Posterior cingulate gyrus (tissue), 11 donors: Measurements from ENCODE around the gene F11R.
"Not testable (repeated sequence)": the region's sequence is repeated elsewhere in the genome, so short reads cannot be mapped to it uniquely, and the experiment has no call there.

ENCODE experiments used
- DNase-seq, 10 donors: peaks; one replicate each; pipeline versions ENCODE4 v3.0.0 to v3.0.0-alpha.2; 2020 to 2021; ENCODE audit warnings: mixed read lengths in 3 of 10
- intact Hi-C: fragments of 100-400 bp; cut with DNase I; formaldehyde crosslinking; loops from one replicate; pipeline ENCODE4 v1.15.1; 2023

The F11R gene

GRCh38 chr1:161020509-161021164, at the start of gene F11R:
TSS of gene F11R (minus strand) at chr1:161021152. CDS start at chr1:161021073, 79 bp downstream.
- peak in 1 of 10 donors; percentile 81 for DNase-seq
- intact Hi-C loops, result no loop called here

- intact Hi-C loops, result no loop called here
- peak in 8 of 10 donors; percentile 15 to 91 (median 34) for DNase-seq
Measured at GRCh38 chr1:161069731-161070270, 48.8 kb upstream of the F11R start, which contains the start of gene ARHGAP30. TSS of gene ARHGAP30 (minus strand) at chr1:161069891. CDS start at chr1:161069624, 267 bp downstream.

- intact Hi-C loops, result no loop called here
- DNase-seq, result no peak
Measured at GRCh38 chr1:161069241-161069640, 48.3 kb upstream of the F11R start.

GRCh38 chr1:161068306-161069234, 47.6 kb upstream of the F11R start:
- peak in 5 of 10 donors; percentile 17 to 89 (median 29) for DNase-seq
- intact Hi-C loops, result no loop called here

GRCh38 chr1:161066694-161067093, 45.7 kb upstream of the F11R start:
- DNase-seq, result no peak
- intact Hi-C loops, result no loop called here

- intact Hi-C loops, DNase-seq: not testable (repeated sequence)
Measured at GRCh38 chr1:161065681-161066080, 44.7 kb upstream of the F11R start.

- intact Hi-C loops, DNase-seq: not testable (repeated sequence)
Measured at GRCh38 chr1:161063936-161064335, 43.0 kb upstream of the F11R start.

- intact Hi-C loops, result no loop called here
Measured at GRCh38 chr1:161061419-161061818, 40.5 kb upstream of the F11R start.

GRCh38 chr1:161059293-161059692, 38.3 kb upstream of the F11R start:
- intact Hi-C loops, result no loop called here
- DNase-seq, result peak in 1 of 10 donors; percentile 10

More at GRCh38 chr1:161061419-161061818, 40.5 kb upstream of the F11R start:
- DNase-seq, result no peak

- peak in 1 of 10 donors; percentile 36 for DNase-seq
- intact Hi-C loops, result no loop called here
Measured at GRCh38 chr1:161054805-161055204, 33.9 kb upstream of the F11R start.

GRCh38 chr1:161054232-161054631, 33.3 kb upstream of the F11R start:
- peak in 1 of 10 donors; percentile 49 for DNase-seq
- intact Hi-C loops, result no loop called here

- peak in 1 of 10 donors; percentile 14 for DNase-seq
- intact Hi-C loops, result no loop called here
Measured at GRCh38 chr1:161052899-161053298, 31.9 kb upstream of the F11R start.

GRCh38 chr1:161051219-161051618, 30.3 kb upstream of the F11R start:
- DNase-seq, result peak in 1 of 10 donors; percentile 56
- intact Hi-C loops, result no loop called here

GRCh38 chr1:161048949-161049722, 28.2 kb upstream of the F11R start:
- DNase-seq, result peak in 2 of 10 donors; percentile 48 to 63
- intact Hi-C loops, result loop anchor here (5.0 kb wide), 3 partner anchors 48 to 83 kb away; partner anchors contain the start of genes DEDD, KLHDC9, NIT1 and PFDN2

- intact Hi-C loops, result loop anchor here (5.0 kb wide), 3 partner anchors 50 to 85 kb away; partner anchors contain the start of genes DEDD, KLHDC9, NIT1 and PFDN2
- DNase-seq, result peak in 2 of 10 donors; percentile 64 to 79
Measured at GRCh38 chr1:161047436-161048420, 26.8 kb upstream of the F11R start.

GRCh38 chr1:161046605-161047228, 25.8 kb upstream of the F11R start:
- DNase-seq, result peak in 2 of 10 donors; percentile 17 to 27
- intact Hi-C loops, result loop anchor here (5.0 kb wide), 3 partner anchors 51 to 86 kb away; partner anchors contain the start of genes DEDD, KLHDC9, NIT1 and PFDN2

GRCh38 chr1:161045736-161046604, 25.0 kb upstream of the F11R start, which contains the start of gene USF1:
TSS of gene USF1 (minus strand) at chr1:161045977. CDS start at chr1:161043275, 2,702 bp downstream.
- intact Hi-C loops, result loop anchor here (5.0 kb wide), 3 partner anchors 51 to 86 kb away; partner anchors contain the start of genes DEDD, KLHDC9, NIT1 and PFDN2

More at GRCh38 chr1:161045736-161046604, 25.0 kb upstream of the F11R start, which contains the start of gene USF1:
- peak; percentile 88 to 99 (median 91) for DNase-seq
